ENCODE results near the gene SLC39A5. TPM values are rescaled to one million over a fixed set of nuclear protein-coding genes. Genes with fewer than 3 reads are reported as not detected.

SLC39A5 gene
- total RNA-seq, 4 donors from 2014 or later: not detected

GRCh38 chr12:56241424-56242303, 11.8 kb downstream of the SLC39A5 start:
- Histone ChIP-seq H3K9me3 (no peaks in the 10 kb centered on the region), H3K4me1 (no peaks in the 10 kb centered on the region), H3K4me3 (replicated peaks in 1 of 3) (no peak overlapping the region), H3K27ac (no peak overlapping the region), H3K36me3 (peaks cover 57 to 73% of the 10 kb centered on the region in 2 donors), H3K27me3 (no peaks in the 10 kb centered on the region)
- intact Hi-C loops (cut with DNase I): no loop called here
- WGBS, 2 donors: 75 to 94% methylated on average over 9 of the region's 9 CpGs
- TF ChIP-seq CTCF (IDR thresholded peaks at IDR 0.05) (no peak), POLR2A (IDR thresholded peaks at IDR 0.05) (no peak)
- DNase-seq: no peak

- Histone ChIP-seq H3K27ac (no peak overlapping the region), H3K36me3 (peaks cover 70 to 86% of the 10 kb centered on the region in 2 donors)
- 94 to 95% methylated on average over 13 of the region's 13 CpGs for WGBS, 2 donors
Observed at GRCh38 chr12:56242986-56243385, 13.1 kb downstream of the SLC39A5 start.

GRCh38 chr12:56243731-56244181, 13.9 kb downstream of the SLC39A5 start:
- peaks cover 78 to 94% of the 10 kb centered on the region in 2 donors for H3K36me3 ChIP-seq
- intact Hi-C loops (cut with DNase I): no loop called here
- H3K9me3 ChIP-seq: no peaks in the 10 kb centered on the region
- WGBS, 2 donors: 77 to 80% methylated on average over 1 to 3 of the region's 3 CpGs
- DNase-seq: no peak
- TF ChIP-seq POLR2A (IDR thresholded peaks at IDR 0.05) (no peak), CTCF (IDR thresholded peaks at IDR 0.05) (no peak)
- H3K4me1 ChIP-seq: no peaks in the 10 kb centered on the region
- H3K4me3 ChIP-seq (replicated peaks in 1 of 3): no peak overlapping the region
- H3K27ac ChIP-seq: no peak overlapping the region
- H3K27me3 ChIP-seq: no peaks in the 10 kb centered on the region

More at GRCh38 chr12:56242986-56243385, 13.1 kb downstream of the SLC39A5 start:
- TF ChIP-seq CTCF (IDR thresholded peaks at IDR 0.05) (no peak), POLR2A (IDR thresholded peaks at IDR 0.05) (no peak)
- intact Hi-C loops (cut with DNase I): no loop called here
- no peaks in the 10 kb centered on the region for H3K4me1 ChIP-seq
- H3K4me3 ChIP-seq (replicated peaks in 1 of 3): no peak overlapping the region
- no peaks in the 10 kb centered on the region for H3K27me3 ChIP-seq
- DNase-seq: no peak
- H3K9me3 ChIP-seq: no peaks in the 10 kb centered on the region

- H3K4me1 ChIP-seq: no peaks in the 10 kb centered on the region
- no peaks in the 10 kb centered on the region for H3K9me3 ChIP-seq
- no peak overlapping the region for H3K4me3 ChIP-seq (replicated peaks in 1 of 3)
- 93 to 96% methylated on average over 12 to 14 of the region's 14 CpGs for WGBS, 2 donors
- peaks cover 83 to 95% of the 10 kb centered on the region in 2 donors for H3K36me3 ChIP-seq
- TF ChIP-seq POLR2A (IDR thresholded peaks at IDR 0.05) (no peak), CTCF (IDR thresholded peaks at IDR 0.05) (no peak)
- H3K27me3 ChIP-seq: no peaks in the 10 kb centered on the region
- H3K27ac ChIP-seq: no peak overlapping the region
- intact Hi-C loops (cut with DNase I): no loop called here
- DNase-seq: no peak
Observed at GRCh38 chr12:56244494-56244893, 14.6 kb downstream of the SLC39A5 start.

GRCh38 chr12:56247923-56248322, 18.1 kb downstream of the SLC39A5 start:
- TF ChIP-seq POLR2A (IDR thresholded peaks at IDR 0.05) (no peak), CTCF (IDR thresholded peaks at IDR 0.05) (no peak)
- intact Hi-C loops (cut with DNase I): no loop called here
- Histone ChIP-seq H3K27ac (no peak overlapping the region), H3K4me1 (no peaks in the 10 kb centered on the region), H3K4me3 (replicated peaks in 1 of 3) (no peak overlapping the region), H3K9me3 (no peaks in the 10 kb centered on the region), H3K27me3 (no peaks in the 10 kb centered on the region), H3K36me3 (peaks cover 93 to 96% of the 10 kb centered on the region in 2 donors)
- no peak for DNase-seq
- WGBS, 2 donors: 93 to 95% methylated on average over 13 to 16 of the region's 16 CpGs
